D341Med (cell line): Measurements from ENCODE around the gene OR52H1.

Experiments
- DNase-seq: peaks from one replicate; pipeline ENCODE4 v3.0.0; 2012; ENCODE audit warnings: low spot score

OR52H1 gene

DNA sequence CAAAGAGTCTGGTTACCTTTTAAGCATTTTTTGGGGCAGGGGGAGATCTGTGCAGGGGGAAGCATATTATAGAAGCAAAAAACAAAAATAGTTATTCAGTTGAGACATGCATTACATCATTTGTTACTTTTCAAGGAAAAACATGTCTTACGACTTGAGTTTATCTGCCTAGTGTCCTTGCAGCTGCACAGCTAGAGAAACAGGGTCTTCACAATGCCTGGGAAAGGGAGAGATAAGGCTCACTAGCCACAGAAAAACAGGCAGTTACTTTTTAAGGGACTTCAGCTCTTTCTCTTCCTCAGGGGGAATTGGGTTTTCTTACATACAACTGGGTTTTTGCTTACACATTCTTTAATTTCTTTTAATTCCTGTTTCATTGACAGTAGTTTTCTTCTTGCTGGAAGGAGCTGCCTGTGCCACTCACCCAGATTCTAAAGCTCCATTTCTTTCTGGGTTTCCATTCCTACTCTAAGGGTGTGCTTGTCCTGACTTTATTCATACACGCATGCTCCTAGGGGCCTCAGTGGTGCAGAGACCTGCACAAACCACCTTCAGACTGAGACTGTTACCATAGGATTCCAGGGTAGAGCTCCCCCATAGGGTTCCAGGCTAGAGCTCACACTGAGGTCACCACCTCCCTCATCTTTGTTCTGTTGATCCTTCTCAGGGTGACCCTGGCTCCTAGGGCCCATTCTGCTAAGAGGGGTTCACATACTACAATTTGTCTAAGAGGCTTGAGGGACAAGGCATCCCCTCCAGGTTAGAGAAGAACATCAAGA, 17.1 kb downstream of the OR52H1 start:
- no peak for DNase-seq

DNA sequence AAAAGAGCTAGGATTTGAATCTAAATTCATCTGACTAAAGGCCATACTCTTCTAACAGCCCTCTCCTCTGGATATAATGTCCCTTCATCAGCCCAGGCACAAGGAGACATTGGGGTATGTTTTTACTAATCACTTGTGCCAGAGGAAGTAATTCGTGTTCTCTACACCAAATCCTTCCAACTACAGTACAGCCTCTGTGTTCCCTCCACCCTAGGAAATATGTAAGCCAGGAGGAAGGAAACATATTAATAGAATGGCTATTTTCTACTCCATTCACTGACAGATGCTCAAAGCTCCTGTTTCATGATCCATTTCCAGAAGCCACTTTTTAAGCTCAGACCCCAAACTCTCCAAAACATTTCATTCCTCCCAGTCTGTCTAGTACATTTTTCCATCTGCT, 19.8 kb downstream of the OR52H1 start:
- no peak for DNase-seq

GRCh38 chr11:5527716-5528115, 20.6 kb downstream of the OR52H1 start:
- no peak for DNase-seq

- DNase-seq = no peak
Measured at GRCh38 chr11:5524756-5525155, 23.6 kb downstream of the OR52H1 start.

GRCh38 chr11:5522308-5522707, 26.0 kb downstream of the OR52H1 start:
- DNase-seq = no peak

- DNase-seq = no peak
Measured at GRCh38 chr11:5521540-5521939, 26.8 kb downstream of the OR52H1 start.

- DNase-seq = no peak
Measured at GRCh38 chr11:5516599-5516998, 31.7 kb downstream of the OR52H1 start, which contains the start of gene UBQLNL. Gene UBQLNL, minus strand, starts transcription at chr11:5516699. Its CDS starts 258 bp downstream, at chr11:5516441.

GRCh38 chr11:5514841-5515240, 33.5 kb downstream of the OR52H1 start:
- DNase-seq = no peak

GRCh38 chr11:5509803-5510202, 38.5 kb downstream of the OR52H1 start, which contains the start of gene UBQLN3:
Gene UBQLN3, minus strand, starts transcription at chr11:5509957. Its CDS starts 399 bp downstream, at chr11:5509558.
- DNase-seq = no peak

GRCh38 chr11:5508605-5509004, 39.7 kb downstream of the OR52H1 start:
- no peak for DNase-seq

DNA sequence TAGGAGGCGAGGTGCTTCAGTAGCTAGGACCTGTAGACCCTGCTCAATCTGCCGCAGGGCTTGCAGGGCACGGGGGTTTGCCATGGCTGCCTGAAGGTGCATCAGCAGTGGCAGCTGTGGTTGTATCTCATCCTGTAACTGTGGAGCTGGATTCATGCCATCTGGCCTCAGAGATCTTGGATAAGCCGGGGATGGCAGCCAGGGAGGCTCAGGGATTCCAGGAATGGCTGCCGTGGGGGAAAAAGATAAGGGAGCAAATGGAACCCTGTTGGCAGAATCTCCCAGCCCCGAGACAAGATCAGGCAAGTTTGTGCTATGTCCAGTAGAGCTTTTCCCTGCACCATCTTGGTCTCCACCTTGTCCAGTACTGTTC, 40.4 kb downstream of the OR52H1 start:
- DNase-seq = no peak

GRCh38 chr11:5507177-5507932, 41.0 kb downstream of the OR52H1 start:
- no peak for DNase-seq

DNA sequence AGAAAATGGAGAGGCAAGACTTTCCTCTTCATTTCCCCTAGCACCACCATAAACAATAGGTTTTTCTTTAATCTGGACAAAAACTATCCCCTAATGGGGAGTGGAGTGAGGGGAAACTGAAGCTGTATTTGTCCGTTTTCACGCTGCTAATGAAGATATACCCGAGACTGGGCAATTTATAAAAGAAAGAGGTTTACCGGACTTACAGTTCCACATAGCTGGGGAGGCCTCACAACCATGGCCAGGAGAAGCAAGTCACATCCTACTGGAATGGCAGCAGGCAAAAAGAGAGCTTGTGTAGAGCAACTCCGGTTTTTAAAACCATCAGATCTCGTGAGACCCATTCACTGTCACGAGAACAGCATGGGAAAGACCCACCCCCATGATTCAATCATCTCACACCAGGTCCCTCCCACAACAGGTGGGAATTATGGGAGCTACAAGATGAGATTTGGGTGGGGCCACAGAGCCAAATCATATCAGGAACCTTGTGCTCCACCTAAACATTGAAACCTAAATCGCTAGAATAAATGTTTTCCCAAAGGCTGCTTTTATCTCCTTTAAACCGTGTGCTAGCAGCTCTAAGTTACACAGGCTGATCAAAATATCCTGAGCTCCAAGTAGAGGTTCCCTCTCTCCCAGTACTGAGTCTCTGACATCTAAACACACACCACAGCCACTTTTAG, 42.8 kb downstream of the OR52H1 start:
- no peak for DNase-seq

DNA sequence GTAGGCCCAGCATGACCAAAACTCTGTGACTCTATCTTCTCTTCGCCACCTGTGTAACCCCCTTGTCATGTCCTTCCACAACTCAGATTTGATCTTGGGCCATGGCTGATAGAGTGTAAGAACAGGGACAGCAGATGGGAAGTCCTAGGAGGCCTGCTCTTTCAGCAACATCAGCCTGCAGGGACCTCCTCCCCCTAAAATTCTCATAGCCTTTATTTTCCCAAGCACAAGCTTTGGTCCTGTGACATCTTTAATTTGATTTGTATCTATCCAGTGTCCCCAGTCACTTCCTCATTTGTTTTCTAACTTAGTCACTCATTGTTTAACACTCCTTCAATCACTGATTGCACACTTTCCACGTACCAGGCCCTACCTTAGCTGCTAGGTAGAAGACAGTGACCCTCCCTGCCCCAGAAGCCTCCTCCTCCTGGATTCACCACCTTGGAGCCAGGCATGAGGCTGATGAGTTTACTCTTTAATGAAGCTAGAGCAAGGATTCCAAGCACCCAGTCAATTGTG, 43.9 kb downstream of the OR52H1 start:
- no peak for DNase-seq

DNA sequence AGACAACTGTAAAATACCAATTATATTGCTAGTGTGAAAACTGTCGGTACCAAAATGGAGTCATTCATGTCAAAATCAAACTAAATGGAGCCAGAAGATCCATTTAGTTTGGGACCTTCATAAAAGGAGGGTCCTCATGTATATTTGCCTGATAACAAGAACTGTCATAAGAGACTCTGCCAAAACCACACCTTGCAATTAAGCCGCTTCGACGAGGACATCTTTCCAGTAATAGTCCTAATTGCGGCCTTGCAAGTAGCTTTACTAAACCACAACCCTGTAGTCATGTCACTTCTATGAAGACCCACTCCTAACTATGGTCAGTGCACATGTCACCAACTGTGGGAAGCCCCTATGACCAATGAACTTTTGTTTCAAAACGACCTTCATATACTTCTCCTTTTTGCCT, 47.9 kb downstream of the OR52H1 start:
- no peak for DNase-seq

DNA sequence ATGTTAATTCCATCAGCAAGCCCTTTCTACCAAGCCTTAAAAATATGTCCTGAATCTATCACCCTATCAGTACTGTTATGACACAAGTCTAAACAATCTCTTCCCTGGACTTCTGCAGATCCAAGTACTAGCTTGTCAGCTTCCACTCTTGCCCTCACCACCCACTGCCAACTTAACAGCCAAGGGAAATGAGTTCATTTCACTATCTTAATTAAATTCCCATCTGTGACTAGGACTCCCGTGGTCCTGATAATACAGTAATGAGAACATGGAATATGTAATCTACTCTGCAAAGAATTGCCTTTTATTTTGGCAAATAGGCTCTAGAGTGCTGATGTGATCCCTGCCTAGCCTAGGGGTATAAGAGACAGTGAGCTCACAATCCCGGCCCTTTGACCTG, 48.7 kb downstream of the OR52H1 start:
- no peak for DNase-seq
